8988T (cell line): ENCODE measurements around the gene CPNE5.

Experiments
- DNase-seq: peaks from one replicate; pipeline ENCODE4 v3.0.0; 2011

The CPNE5 gene

GRCh38 chr6:36787210-36787609, 52.0 kb downstream of the CPNE5 start:
- no peak for DNase-seq

GRCh38 chr6:36786055-36786675, 53.1 kb downstream of the CPNE5 start:
- DNase-seq, result no peak

DNA sequence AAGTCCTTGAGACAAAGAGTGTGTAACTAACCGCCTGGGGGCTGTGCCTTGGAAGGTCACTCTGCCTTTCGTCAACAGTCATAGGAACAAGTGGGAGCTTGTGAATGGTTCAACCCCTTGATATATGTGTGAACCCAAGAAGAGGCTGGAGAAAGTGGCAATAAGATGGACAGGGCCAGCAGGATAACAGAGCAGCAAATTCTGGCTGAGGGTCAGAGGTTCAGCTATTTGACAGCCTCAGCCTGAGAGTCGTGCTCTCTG, 54.9 kb downstream of the CPNE5 start:
- DNase-seq, result no peak

DNA sequence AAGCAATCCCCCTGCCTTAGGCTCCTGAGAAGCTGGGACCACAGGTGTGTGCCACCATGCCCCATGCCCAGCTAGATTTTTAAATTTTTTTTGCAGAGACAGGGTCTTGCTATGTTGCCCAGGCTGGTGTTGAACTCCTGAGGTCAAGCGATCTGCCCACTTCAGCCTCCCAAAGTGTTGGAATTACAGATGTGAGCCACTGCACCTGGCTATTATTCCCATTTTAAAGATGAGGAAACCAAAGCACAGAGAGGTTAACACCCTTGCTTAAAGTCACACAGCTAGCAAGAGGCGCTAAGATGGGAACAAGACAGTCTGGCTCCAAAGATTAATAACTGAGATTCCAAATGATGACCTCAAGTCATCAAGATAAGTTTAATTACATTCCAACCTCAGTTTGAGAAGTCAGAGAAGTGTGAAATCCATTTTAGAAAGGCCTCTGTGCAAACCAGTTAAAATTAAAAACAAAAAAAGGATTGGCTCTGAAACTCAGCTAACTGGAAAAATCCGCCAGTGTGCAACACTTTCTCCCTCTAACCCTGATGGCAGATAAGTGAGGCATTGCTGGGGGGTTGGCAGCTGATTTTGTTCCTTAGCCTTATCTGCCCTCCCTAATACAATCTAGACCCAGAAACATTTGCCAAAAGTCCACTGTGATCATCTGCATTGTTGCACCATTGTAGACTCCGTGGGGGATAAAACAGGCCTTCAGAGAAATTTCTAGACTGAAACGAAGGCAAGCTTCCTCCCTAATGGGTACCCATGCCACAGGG, 55.5 kb downstream of the CPNE5 start:
- DNase-seq, result no peak

GRCh38 chr6:36781669-36782068, 57.6 kb downstream of the CPNE5 start:
- no peak for DNase-seq

- no peak for DNase-seq
These were observed 58.6 kb downstream of the CPNE5 start for GRCh38 chr6:36780442-36781177.

GRCh38 chr6:36779227-36779626, 60.0 kb downstream of the CPNE5 start:
- DNase-seq, result no peak

DNA sequence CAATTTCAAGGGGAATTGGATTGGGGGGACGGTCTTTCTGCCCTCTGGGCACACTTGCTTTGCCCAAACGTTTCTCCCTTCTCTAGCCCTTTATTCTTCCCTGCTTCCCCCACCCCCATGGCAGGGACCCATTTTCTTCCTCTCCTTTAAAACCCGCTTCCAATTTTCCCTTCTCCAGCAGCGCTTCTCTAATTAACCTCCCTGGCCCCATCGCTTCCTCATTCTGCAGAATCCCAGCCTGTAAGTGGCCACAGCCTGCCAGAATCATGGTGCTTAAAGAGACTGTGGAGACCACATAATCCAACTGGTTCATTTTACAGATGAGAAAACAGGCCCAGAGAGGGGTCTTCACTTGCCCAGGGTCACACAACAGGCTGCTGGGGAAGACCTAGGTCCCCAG, 61.4 kb downstream of the CPNE5 start:
- no peak for DNase-seq

DNA sequence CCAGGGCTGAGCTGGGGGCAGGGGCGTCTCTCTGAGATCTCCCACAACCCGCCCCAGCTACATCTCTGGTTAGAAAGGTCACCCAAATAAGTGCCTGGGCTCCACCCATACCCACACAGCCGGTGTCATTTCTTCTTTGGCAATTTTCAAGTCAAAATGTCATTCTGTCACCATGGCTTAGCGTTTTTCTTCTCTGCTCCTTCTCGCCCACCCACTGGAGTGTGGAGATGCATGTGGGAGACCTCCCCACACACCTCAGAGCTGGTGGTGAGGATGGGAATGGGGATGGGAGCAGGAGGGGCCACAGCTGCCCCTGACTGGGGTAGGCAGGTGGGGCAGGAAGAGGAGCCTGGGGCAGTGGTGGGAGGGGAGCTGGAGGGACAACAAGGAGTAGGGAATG, 63.1 kb downstream of the CPNE5 start:
- no peak for DNase-seq

- no peak for DNase-seq
These were observed 64.9 kb downstream of the CPNE5 start for GRCh38 chr6:36774331-36774730.

GRCh38 chr6:36772397-36772796, 66.8 kb downstream of the CPNE5 start:
- no peak for DNase-seq

GRCh38 chr6:36771145-36771544, 68.1 kb downstream of the CPNE5 start:
- DNase-seq, result no peak

GRCh38 chr6:36769676-36770499, 69.4 kb downstream of the CPNE5 start:
- DNase-seq, result no peak

- no peak for DNase-seq
These were observed 70.0 kb downstream of the CPNE5 start for GRCh38 chr6:36769183-36769675.

DNA sequence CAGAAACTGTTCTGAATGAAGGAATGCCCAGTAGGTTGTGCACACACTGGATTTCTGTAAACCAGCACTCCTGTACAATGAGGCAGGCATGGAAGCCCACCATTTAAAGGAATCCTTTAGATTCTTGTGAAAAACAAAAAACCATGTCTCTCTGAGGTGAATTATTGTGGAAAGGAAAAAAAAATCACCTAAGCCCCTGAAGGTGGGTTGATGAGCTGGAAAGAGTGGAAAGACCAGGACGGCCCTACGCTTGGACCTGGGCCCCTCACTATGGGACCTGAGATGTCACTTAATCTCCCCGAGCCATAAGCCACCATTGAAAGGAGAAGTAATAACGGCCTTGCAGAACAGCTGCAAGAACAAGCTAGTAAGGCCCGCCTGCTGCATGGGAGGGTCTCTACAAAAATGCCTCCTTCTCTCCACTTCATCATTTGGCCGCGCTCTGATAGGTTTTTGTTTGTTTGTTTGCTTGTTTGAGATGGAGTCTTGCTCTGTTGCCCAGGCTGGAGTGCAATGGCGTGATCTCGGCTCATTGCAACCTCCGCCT, 72.8 kb downstream of the CPNE5 start:
- no peak for DNase-seq

- DNase-seq, result peak; percentile 77
These were observed 73.4 kb downstream of the CPNE5 start for GRCh38 chr6:36765594-36766398.

GRCh38 chr6:36765190-36765589, 74.1 kb downstream of the CPNE5 start:
- no peak for DNase-seq

- no peak for DNase-seq
These were observed 77.1 kb downstream of the CPNE5 start for GRCh38 chr6:36762123-36762522.

- no peak for DNase-seq
These were observed 78.4 kb downstream of the CPNE5 start for GRCh38 chr6:36760685-36761435.

- DNase-seq, result peak; percentile 97
These were observed 80.0 kb downstream of the CPNE5 start for GRCh38 chr6:36759148-36759759.
